SK-N-SH (cell line): Measurements from ENCODE around the gene FMNL2. TPM values are rescaled to one million over a fixed set of nuclear protein-coding genes. Genes with fewer than 3 reads are reported as not detected.
A peak's percentile ranks its signal among the peaks of the same experiment; 100 is the strongest.

Experiments used
- CTCF ChIA-PET: fragments of 300-600, 350-600 bp; formaldehyde crosslinking; extraction: SDS; loops from one replicate; lab custom pipeline; 2021; lab: Yijun Ruan, JAX
- POLR2A ChIA-PET: fragments of 350-600 bp; sonication (Branson Sonifier 250); formaldehyde crosslinking; extraction: SDS; loops from one replicate; lab custom pipeline; 2020; ENCODE audit warnings: antibody characterized with exemption, inconsistent platforms; lab: Yijun Ruan, JAX
- DNase-seq: peaks from one replicate; pipeline ENCODE4 v3.0.0; 2012
- H2AFZ ChIP-seq: fragments of 200-600 bp; sonication (generic); 2 replicates; pipeline ENCODE4 v1.8.1; 2016; ENCODE audit warnings: antibody characterized with exemption, mild to moderate bottlenecking, low read depth
- H3F3A ChIP-seq: fragments of 200-600 bp; sonication (generic); replicated peaks from 2 replicates; pipeline ENCODE3; 2016; ENCODE audit warnings: antibody characterized with exemption, mild to moderate bottlenecking; ENCODE audit not compliant: insufficient read depth
- H3K27ac ChIP-seq, 2 experiments: fragments of 200-500 bp in 1 of 2; fragments of 200-600 bp in 1 of 2; sonication (Bioruptor generic) in 1 of 2; sonication (generic), shearing (Covaris generic) in 1 of 2; 2 replicates each; pipeline versions ENCODE4 v1.5.1 to v1.6.1; 2014 to 2016; ENCODE audit warnings: low read depth in 2 of 2, inconsistent platforms in 1 of 2, low read length in 1 of 2, mild to moderate bottlenecking in 1 of 2, mixed read lengths in 1 of 2
- H3K27me3 ChIP-seq: fragments of 200-600 bp; sonication (generic), shearing (Covaris generic); 2 replicates; pipeline ENCODE4 v1.6.1; 2016; ENCODE audit warnings: mixed run types; ENCODE audit not compliant: insufficient read depth
- H3K36me3 ChIP-seq, 2 experiments: fragments of 200-500 bp in 1 of 2; fragments of 200-600 bp in 1 of 2; sonication (Bioruptor generic) in 1 of 2; sonication (generic) in 1 of 2; replicated peaks in 1 of 2; 2 replicates each; pipeline versions ENCODE3 to v1.5.1; 2014 to 2016; ENCODE audit warnings: low read length in 1 of 2, mild to moderate bottlenecking in 1 of 2; ENCODE audit not compliant: insufficient read depth in 2 of 2, control insufficient read depth in 1 of 2
- H3K4me1 ChIP-seq, 2 experiments: fragments of 200-500 bp in 1 of 2; fragments of 200-600 bp in 1 of 2; sonication (Bioruptor generic) in 1 of 2; sonication (generic), shearing (Covaris generic) in 1 of 2; 2 replicates each; pipeline versions ENCODE4 v1.5.1 to v1.6.1; 2014 to 2016; ENCODE audit warnings: low read depth in 1 of 2, low read length in 1 of 2, mixed run types in 1 of 2; ENCODE audit not compliant: insufficient read depth in 2 of 2, control insufficient read depth in 1 of 2
- H3K4me2 ChIP-seq: fragments of 200-600 bp; sonication (generic), shearing (Covaris generic); 2 replicates; pipeline ENCODE4 v1.6.1; 2017; ENCODE audit warnings: mixed run types
- H3K4me3 ChIP-seq, 2 experiments: fragments of 200-500 bp in 1 of 2; fragments of 200-600 bp in 1 of 2; sonication (Bioruptor generic) in 1 of 2; sonication (generic), shearing (Covaris generic) in 1 of 2; 2 replicates each; pipeline versions ENCODE4 v1.5.1 to v1.8.1; 2014 to 2016; ENCODE audit warnings: low read depth in 2 of 2, inconsistent platforms in 1 of 2, low read length in 1 of 2, mild to moderate bottlenecking in 1 of 2, mixed read lengths in 1 of 2, moderate library complexity in 1 of 2
- H3K79me2 ChIP-seq: fragments of 200-600 bp; sonication (generic); 2 replicates; pipeline ENCODE4 v1.8.1; 2017; ENCODE audit warnings: mild to moderate bottlenecking; ENCODE audit not compliant: insufficient read depth
- H3K9ac ChIP-seq: fragments of 200-600 bp; sonication (generic); 2 replicates; pipeline ENCODE4 v1.6.1; 2017; ENCODE audit warnings: mixed run types
- H3K9me2 ChIP-seq: fragments of 200-600 bp; sonication (generic); 2 replicates; pipeline ENCODE4 v1.6.1; 2017; ENCODE audit warnings: mixed run types
- H3K9me3 ChIP-seq: fragments of 200-600 bp; sonication (generic); 2 replicates; pipeline ENCODE4 v1.6.1; 2017; ENCODE audit warnings: mixed run types, mild to moderate bottlenecking, moderate library complexity
- H4K20me1 ChIP-seq: fragments of 200-600 bp; sonication (generic); 2 replicates; pipeline ENCODE4 v1.6.1; 2017; ENCODE audit warnings: mild to moderate bottlenecking, mixed run types; ENCODE audit not compliant: insufficient read depth
- ELF1 ChIP-seq: IDR thresholded peaks from 2 replicates; pipeline ENCODE4 v1.4.0; 2012
- EZH2phosphoT487 ChIP-seq: fragments of 200-600 bp; sonication (generic); IDR thresholded peaks from 2 replicates; pipeline ENCODE4 v1.6.1; 2017; ENCODE audit warnings: low read depth, mixed run types, mild to moderate bottlenecking, antibody characterized with exemption, moderate library complexity, borderline replicate concordance
- MEF2A ChIP-seq: IDR thresholded peaks from 2 replicates; pipeline ENCODE4 v1.4.0; 2012; ENCODE audit warnings: low read depth, borderline replicate concordance
- MXI1 ChIP-seq: IDR thresholded peaks from 2 replicates; pipeline ENCODE4 v1.6.1; 2012; ENCODE audit warnings: mild to moderate bottlenecking, low read depth, low read length, improper control_type of control experiment
- NFIC ChIP-seq: IDR thresholded peaks from 2 replicates; pipeline ENCODE4 v1.4.0; 2012; ENCODE audit warnings: borderline replicate concordance
- NRF1 ChIP-seq: IDR thresholded peaks from 2 replicates; pipeline ENCODE4 v1.6.1; 2012; ENCODE audit warnings: low read depth, mild to moderate bottlenecking, low read length
- RCOR1 ChIP-seq: fragments of 150-350 bp; IDR thresholded peaks from 2 replicates; pipeline ENCODE4 v1.6.1; 2017; ENCODE audit warnings: antibody characterized with exemption, low read length
- RXRA ChIP-seq: IDR thresholded peaks from 2 replicates; pipeline ENCODE4 v1.4.0; 2012; ENCODE audit warnings: low read depth, mild to moderate bottlenecking, borderline replicate concordance
- SIN3A ChIP-seq: IDR thresholded peaks from 2 replicates; pipeline ENCODE4 v1.6.1; 2012; ENCODE audit warnings: low read depth, mild to moderate bottlenecking, low read length, moderate library complexity, borderline replicate concordance
- WGBS: methylation state at CpG from one replicate; pipeline ENCODE4 v1.1.6; 2017; ENCODE audit warnings: low lambda C conversion rate; 5-methylcytosine and 5-hydroxymethylcytosine counted together
- polyA plus RNA-seq, 3 experiments: library from polyadenylated mRNA; depleted of rRNA; stranded (reverse); fragments of >200 nt; gene quantifications; 2 replicates each; pipeline ENCODE4 v1.2.3, GENCODE V29; 2012
- TF ChIP-seq, protein P1 (sequence below): IDR thresholded peaks from 2 replicates; pipeline ENCODE4 v1.6.1; 2012; ENCODE audit warnings: mild to moderate bottlenecking, low read depth, low read length, moderate library complexity
- TF ChIP-seq, protein P2 (sequence below): IDR thresholded peaks from 2 replicates; pipeline ENCODE4 v1.4.0; 2012; ENCODE audit warnings: low read depth, borderline replicate concordance
- TF ChIP-seq, protein P3 (sequence below): IDR thresholded peaks from 2 replicates; pipeline ENCODE4; 2012

Gene FMNL2
- polyA plus RNA-seq, 1 of the 3 experiments (the other 2 are of a cell fraction), result 14.5 TPM

DNA sequence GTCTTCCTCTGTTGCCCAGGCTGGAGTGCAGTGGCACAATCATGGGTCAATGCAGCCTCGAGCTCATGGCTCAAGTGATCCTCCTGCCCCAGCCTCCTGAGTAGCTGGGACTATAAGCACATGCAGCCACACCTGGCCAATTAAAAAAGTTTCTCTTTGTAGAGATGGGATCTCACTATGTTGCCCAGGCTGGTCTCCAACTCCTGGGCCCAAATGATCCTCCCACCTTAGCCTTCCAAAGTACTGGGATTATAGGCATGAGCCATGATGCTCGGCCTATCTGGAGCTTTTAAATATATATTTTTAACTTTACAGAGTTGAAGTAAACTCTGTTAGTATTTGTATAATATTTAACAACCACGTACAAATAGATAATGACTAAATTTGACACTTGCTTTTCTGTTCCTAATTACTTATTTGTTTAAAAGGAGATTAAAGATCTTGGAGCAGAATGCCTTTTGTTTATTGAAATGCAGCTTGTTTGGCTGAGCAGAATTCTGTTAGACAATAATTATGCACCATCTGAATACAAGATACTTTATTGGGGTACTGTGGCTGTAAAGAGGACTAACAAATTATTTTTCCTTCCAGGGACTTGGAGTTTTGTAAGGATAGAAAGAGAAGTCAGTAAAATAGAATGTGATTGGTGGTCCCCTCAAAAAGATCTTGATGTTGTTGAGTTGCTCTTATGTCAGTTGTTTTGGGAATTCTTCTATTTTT lies 175.0 kb downstream of the FMNL2 start (continued):
- no peak for TF ChIP-seq RXRA

DNA sequence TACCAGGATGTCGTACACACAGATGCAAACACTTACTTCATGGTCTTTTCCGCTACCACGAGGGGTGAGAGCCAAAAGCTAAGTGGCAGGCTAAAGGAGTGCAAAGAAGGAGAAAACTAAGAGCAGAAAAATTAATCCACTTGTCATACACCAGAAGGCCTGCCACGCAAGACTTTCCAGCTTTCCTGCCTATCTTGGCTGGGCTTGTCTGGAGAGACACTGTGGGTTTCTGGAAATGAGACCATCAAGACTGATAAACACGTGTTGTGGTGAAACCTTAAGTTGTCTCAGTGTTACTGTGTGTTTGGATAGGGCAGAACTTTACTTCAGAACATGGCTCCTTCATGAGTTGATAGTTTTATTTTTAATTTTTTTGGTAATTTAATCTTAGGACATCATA lies 175.6 kb downstream of the FMNL2 start:
- Histone ChIP-seq H3K27ac (peak overlapping the region in 1 of 2 experiments; percentile 39; a peak in 1 of 4 replicates), H4K20me1 (peaks cover 12% of the 10 kb centered on the region; the same call in 1 of the 2 replicates), H3K27me3 (no peaks in the 10 kb centered on the region), H3K9me2 (no peaks in the 10 kb centered on the region), H3K4me1 (peaks cover 20 to 23% of the 10 kb centered on the region in 2 experiments; a peak in 3 of 4 replicates), H3K79me2 (peaks cover 8% of the 10 kb centered on the region; the same call in 1 of the 2 replicates), H3K9ac (no peak overlapping the region), H3K4me3 (no peak overlapping the region), H3F3A (peaks cover 17% of the 10 kb centered on the region), H2AFZ (no peak overlapping the region), H3K9me3 (no peaks in the 10 kb centered on the region), H3K4me2 (no peak overlapping the region), H3K36me3 (no peaks in the 10 kb centered on the region)
- DNase-seq, result no peak
- POLR2A ChIA-PET, result no interaction called here
- CTCF ChIA-PET, result interaction anchor here (1.1 kb wide), 1 partner anchor 20 kb away, joined by 3 read pairs; no protein-coding TSS in a partner anchor
- TF ChIP-seq EZH2phosphoT487 (no peak), MEF2A (no peak), NRF1 (no peak), RCOR1 (no peak), SIN3A (no peak), NFIC (no peak), ELF1 (no peak), MXI1 (no peak)
- TF ChIP-seq, protein P1, sequence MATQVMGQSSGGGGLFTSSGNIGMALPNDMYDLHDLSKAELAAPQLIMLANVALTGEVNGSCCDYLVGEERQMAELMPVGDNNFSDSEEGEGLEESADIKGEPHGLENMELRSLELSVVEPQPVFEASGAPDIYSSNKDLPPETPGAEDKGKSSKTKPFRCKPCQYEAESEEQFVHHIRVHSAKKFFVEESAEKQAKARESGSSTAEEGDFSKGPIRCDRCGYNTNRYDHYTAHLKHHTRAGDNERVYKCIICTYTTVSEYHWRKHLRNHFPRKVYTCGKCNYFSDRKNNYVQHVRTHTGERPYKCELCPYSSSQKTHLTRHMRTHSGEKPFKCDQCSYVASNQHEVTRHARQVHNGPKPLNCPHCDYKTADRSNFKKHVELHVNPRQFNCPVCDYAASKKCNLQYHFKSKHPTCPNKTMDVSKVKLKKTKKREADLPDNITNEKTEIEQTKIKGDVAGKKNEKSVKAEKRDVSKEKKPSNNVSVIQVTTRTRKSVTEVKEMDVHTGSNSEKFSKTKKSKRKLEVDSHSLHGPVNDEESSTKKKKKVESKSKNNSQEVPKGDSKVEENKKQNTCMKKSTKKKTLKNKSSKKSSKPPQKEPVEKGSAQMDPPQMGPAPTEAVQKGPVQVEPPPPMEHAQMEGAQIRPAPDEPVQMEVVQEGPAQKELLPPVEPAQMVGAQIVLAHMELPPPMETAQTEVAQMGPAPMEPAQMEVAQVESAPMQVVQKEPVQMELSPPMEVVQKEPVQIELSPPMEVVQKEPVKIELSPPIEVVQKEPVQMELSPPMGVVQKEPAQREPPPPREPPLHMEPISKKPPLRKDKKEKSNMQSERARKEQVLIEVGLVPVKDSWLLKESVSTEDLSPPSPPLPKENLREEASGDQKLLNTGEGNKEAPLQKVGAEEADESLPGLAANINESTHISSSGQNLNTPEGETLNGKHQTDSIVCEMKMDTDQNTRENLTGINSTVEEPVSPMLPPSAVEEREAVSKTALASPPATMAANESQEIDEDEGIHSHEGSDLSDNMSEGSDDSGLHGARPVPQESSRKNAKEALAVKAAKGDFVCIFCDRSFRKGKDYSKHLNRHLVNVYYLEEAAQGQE, result no peak
- TF ChIP-seq, protein P2, sequence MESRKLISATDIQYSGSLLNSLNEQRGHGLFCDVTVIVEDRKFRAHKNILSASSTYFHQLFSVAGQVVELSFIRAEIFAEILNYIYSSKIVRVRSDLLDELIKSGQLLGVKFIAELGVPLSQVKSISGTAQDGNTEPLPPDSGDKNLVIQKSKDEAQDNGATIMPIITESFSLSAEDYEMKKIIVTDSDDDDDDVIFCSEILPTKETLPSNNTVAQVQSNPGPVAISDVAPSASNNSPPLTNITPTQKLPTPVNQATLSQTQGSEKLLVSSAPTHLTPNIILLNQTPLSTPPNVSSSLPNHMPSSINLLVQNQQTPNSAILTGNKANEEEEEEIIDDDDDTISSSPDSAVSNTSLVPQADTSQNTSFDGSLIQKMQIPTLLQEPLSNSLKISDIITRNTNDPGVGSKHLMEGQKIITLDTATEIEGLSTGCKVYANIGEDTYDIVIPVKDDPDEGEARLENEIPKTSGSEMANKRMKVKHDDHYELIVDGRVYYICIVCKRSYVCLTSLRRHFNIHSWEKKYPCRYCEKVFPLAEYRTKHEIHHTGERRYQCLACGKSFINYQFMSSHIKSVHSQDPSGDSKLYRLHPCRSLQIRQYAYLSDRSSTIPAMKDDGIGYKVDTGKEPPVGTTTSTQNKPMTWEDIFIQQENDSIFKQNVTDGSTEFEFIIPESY, result no peak
- TF ChIP-seq, protein P3, sequence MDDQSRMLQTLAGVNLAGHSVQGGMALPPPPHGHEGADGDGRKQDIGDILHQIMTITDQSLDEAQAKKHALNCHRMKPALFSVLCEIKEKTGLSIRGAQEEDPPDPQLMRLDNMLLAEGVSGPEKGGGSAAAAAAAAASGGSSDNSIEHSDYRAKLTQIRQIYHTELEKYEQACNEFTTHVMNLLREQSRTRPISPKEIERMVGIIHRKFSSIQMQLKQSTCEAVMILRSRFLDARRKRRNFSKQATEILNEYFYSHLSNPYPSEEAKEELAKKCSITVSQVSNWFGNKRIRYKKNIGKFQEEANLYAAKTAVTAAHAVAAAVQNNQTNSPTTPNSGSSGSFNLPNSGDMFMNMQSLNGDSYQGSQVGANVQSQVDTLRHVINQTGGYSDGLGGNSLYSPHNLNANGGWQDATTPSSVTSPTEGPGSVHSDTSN, result no peak
- 92% methylated on average over 5 of the region's 5 CpGs for WGBS
